HEK293 (cell line): ENCODE data around the gene IGF2R.

Source experiments
- CTCF ChIA-PET: fragments of 350-600 bp; formaldehyde crosslinking; extraction: SDS; loops from one replicate; lab custom pipeline; 2021; ENCODE audit warnings: antibody characterized with exemption; lab: Yijun Ruan, JAX
- POLR2A ChIA-PET: fragments of 300-600 bp; formaldehyde crosslinking; extraction: SDS; loops from one replicate; lab custom pipeline; 2020; ENCODE audit warnings: antibody characterized with exemption, inconsistent platforms; lab: Yijun Ruan, JAX
- H3K27ac ChIP-seq: fragments of 200-500 bp; sonication (Bioruptor generic); 2 replicates; pipeline ENCODE4 v1.5.1; 2014; ENCODE audit warnings: low read depth, low read length, control low read depth, inconsistent platforms; ENCODE audit errors: extremely low read depth
- H3K36me3 ChIP-seq, 2 experiments: fragments of 200-500 bp in 1 of 2; sonication (Bioruptor generic) in 1 of 2; 1 replicate in 1 of 2; 2 replicates in 1 of 2; pipeline ENCODE4 v1.5.1; 2014 to 2017; ENCODE audit warnings: inconsistent platforms in 2 of 2, low read length in 2 of 2; ENCODE audit not compliant: control insufficient read depth in 2 of 2, insufficient read depth in 1 of 2
- H3K4me1 ChIP-seq: fragments of 200-500 bp; sonication (Bioruptor generic); 2 replicates; pipeline ENCODE4 v1.5.1; 2014; ENCODE audit warnings: mild to moderate bottlenecking, low read length, inconsistent platforms; ENCODE audit not compliant: control insufficient read depth, insufficient read depth
- H3K4me3 ChIP-seq: 2 replicates; pipeline ENCODE4 v1.5.1; 2011; ENCODE audit warnings: low read depth, mild to moderate bottlenecking, control low read depth, low read length, moderate library complexity
- H3K9me3 ChIP-seq: fragments of 200-500 bp; sonication (Bioruptor generic); 2 replicates; pipeline ENCODE4 v1.5.1; 2014; ENCODE audit warnings: low read depth, low read length, inconsistent platforms; ENCODE audit not compliant: control insufficient read depth, insufficient read depth
- GLI4 ChIP-seq: fragments of 450-650 bp; formaldehyde crosslinking; IDR thresholded peaks from 2 replicates; pipeline ENCODE4 v1.5.1; 2016; ENCODE audit warnings: missing biosample characterization, missing genetic modification characterization
- IKZF3 ChIP-seq: fragments of 450-650 bp; IDR thresholded peaks from 2 replicates; pipeline ENCODE4 v1.5.0; 2018; ENCODE audit warnings: missing biosample characterization, mild to moderate bottlenecking, missing genetic modification characterization, moderate library complexity
- MEIS1 ChIP-seq: sonication (generic); formaldehyde crosslinking; IDR thresholded peaks from 2 replicates; pipeline ENCODE4 v1.8.1; 2022; ENCODE audit warnings: missing genetic modification reagents, mild to moderate bottlenecking, borderline replicate concordance
- PRDM2 ChIP-seq: fragments of 450-650 bp; formaldehyde crosslinking; IDR thresholded peaks from 2 replicates; pipeline ENCODE4 v1.5.1; 2016; ENCODE audit warnings: missing biosample characterization, missing genetic modification characterization, borderline replicate concordance
- PRDM4 ChIP-seq: fragments of 450-650 bp; formaldehyde crosslinking; IDR thresholded peaks from 2 replicates; pipeline ENCODE4 v1.5.1; 2017; ENCODE audit warnings: missing biosample characterization, missing genetic modification characterization
- SCRT1 ChIP-seq: fragments of 450-650 bp; formaldehyde crosslinking; IDR thresholded peaks from 2 replicates; pipeline ENCODE4 v1.5.1; 2016; ENCODE audit warnings: missing biosample characterization, missing genetic modification characterization, borderline replicate concordance
- TCF7L2 ChIP-seq: IDR thresholded peaks from 2 replicates; pipeline ENCODE4 v1.6.1; 2011; ENCODE audit warnings: low read depth, mild to moderate bottlenecking, inconsistent platforms, low read length, moderate library complexity, borderline replicate concordance
- ZBTB1 ChIP-seq: fragments of 450-650 bp; formaldehyde crosslinking; IDR thresholded peaks from 2 replicates; pipeline ENCODE4 v1.5.1; 2016; ENCODE audit warnings: missing biosample characterization, missing genetic modification characterization
- ZBTB21 ChIP-seq: fragments of 450-650 bp; formaldehyde crosslinking; IDR thresholded peaks from 2 replicates; pipeline ENCODE4 v1.5.1; 2017; ENCODE audit warnings: missing biosample characterization, missing genetic modification characterization
- ZBTB6 ChIP-seq: fragments of 450-650 bp; formaldehyde crosslinking; IDR thresholded peaks from 2 replicates; pipeline ENCODE4 v1.5.1; 2017; ENCODE audit warnings: missing biosample characterization, missing genetic modification characterization
- ZBTB7A ChIP-seq: fragments of 450-650 bp; formaldehyde crosslinking; IDR thresholded peaks from 2 replicates; pipeline ENCODE4 v1.5.1; 2016; ENCODE audit warnings: low read depth, missing biosample characterization, missing genetic modification characterization
- ZBTB8A ChIP-seq: fragments of 450-650 bp; formaldehyde crosslinking; IDR thresholded peaks from 2 replicates; pipeline ENCODE4 v1.5.1; 2016; ENCODE audit warnings: missing biosample characterization, missing genetic modification characterization
- ZNF274 ChIP-seq, 2 experiments: fragments of 200-500 bp in 1 of 2; fragments of 450-650 bp in 1 of 2; sonication (Bioruptor generic) in 1 of 2; formaldehyde crosslinking in 1 of 2; IDR thresholded peaks; 2 replicates each; pipeline versions ENCODE4 v1.5.1 to v1.6.1; 2014 to 2016; ENCODE audit warnings: borderline replicate concordance in 1 of 2, inconsistent platforms in 1 of 2, low read length in 1 of 2, missing biosample characterization in 1 of 2, missing genetic modification characterization in 1 of 2
- ZNF423 ChIP-seq: fragments of 450-650 bp; formaldehyde crosslinking; IDR thresholded peaks from 2 replicates; pipeline ENCODE4 v1.5.1; 2016; ENCODE audit warnings: missing biosample characterization, missing genetic modification characterization
- ZNF48 ChIP-seq: fragments of 450-650 bp; formaldehyde crosslinking; IDR thresholded peaks from 2 replicates; pipeline ENCODE4 v1.5.1; 2016; ENCODE audit warnings: missing biosample characterization, missing genetic modification characterization
- ZNF558 ChIP-seq: fragments of 450-650 bp; formaldehyde crosslinking; IDR thresholded peaks from 2 replicates; pipeline ENCODE4 v1.5.1; 2016; ENCODE audit warnings: missing biosample characterization, missing genetic modification characterization
- ZNF585B ChIP-seq: fragments of 450-650 bp; formaldehyde crosslinking; IDR thresholded peaks from 2 replicates; pipeline ENCODE4 v1.5.1; 2016; ENCODE audit warnings: missing biosample characterization, missing genetic modification characterization
- ZNF624 ChIP-seq: fragments of 450-650 bp; formaldehyde crosslinking; IDR thresholded peaks from 2 replicates; pipeline ENCODE4 v1.5.1; 2017; ENCODE audit warnings: missing biosample characterization, missing genetic modification characterization
- ZNF658 ChIP-seq: fragments of 450-650 bp; formaldehyde crosslinking; IDR thresholded peaks from 2 replicates; pipeline ENCODE4; 2016; ENCODE audit warnings: missing biosample characterization, missing genetic modification characterization
- TF ChIP-seq, protein P1 (sequence below): fragments of 450-650 bp; formaldehyde crosslinking; IDR thresholded peaks from 2 replicates; pipeline ENCODE4 v1.5.1; 2016; ENCODE audit warnings: missing biosample characterization, missing genetic modification characterization
- TF ChIP-seq, protein P2 (sequence below): fragments of 450-650 bp; formaldehyde crosslinking; IDR thresholded peaks from 2 replicates; pipeline ENCODE4 v1.5.1; 2016; ENCODE audit warnings: missing biosample characterization, missing genetic modification characterization, low read depth

Gene IGF2R

DNA sequence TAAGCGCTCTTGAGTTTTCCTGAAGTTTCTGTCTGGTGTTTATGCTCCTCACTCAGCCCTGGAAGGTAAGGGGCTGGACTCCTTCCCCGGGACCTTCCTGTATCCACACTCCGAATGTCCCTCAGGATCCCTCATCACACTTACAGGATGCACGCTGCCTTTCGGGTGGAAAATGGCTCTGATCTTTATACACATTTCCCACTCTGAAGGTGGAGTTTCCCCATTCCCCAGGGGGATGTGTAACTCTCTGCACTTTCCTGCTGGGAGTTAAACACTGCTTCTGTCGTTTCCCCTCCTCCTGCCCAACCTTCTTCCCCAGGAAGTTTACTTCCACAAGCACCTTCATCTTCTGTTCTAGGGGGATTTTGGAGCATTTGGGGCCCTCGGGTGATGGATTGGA, 17.1 kb upstream of the IGF2R start (continued):
- TF ChIP-seq PRDM2 (no peak), ZBTB8A (tag by site-specific recombination) (no peak), SCRT1 (no peak), ZNF48 (tag by site-specific recombination) (no peak)

DNA sequence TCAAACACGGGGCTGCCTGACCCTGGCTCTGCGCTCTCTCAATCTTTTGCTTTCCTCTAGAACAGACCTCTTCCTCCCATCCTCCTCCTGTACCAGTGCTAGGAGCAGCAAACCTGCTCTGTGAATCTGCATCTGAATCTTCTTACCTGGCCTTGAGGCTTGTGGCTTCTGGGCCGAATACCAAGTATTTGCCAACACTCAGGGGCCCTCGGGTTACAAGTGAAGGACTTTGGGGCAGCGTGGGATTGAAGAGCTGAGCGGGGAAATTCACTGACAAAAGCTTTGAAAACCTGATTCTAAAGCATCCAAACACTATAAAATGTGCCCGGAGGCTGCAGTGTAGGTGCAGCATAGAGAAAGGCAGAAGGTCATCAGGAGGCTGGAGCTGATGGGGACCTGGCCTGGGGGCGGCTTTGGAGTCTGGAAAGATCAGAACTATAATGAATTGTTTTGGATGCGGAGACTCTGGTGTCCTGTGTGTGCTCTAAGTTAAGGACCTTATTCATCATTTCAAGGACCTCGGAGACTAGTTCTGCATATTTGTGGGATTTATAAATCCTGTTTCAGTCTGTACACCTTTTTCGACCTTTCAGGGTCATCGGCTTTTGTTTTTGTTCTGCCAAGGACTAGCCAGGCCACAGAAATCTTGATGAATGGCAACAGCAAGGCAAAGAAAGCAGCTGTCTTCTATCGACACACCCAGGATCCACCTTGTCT, 16.4 kb upstream of the IGF2R start:
- Histone ChIP-seq H3K4me1 (no peaks in the 10 kb centered on the region), H3K36me3 (no peaks in the 10 kb centered on the region), H3K27ac (no peak overlapping the region), H3K4me3 (no peak overlapping the region), H3K9me3 (no peaks in the 10 kb centered on the region)
- TF ChIP-seq IKZF3 (tag by site-specific recombination) (no peak), ZNF558 (tag by site-specific recombination) (no peak), ZBTB7A (no peak), ZBTB1 (tag by site-specific recombination) (no peak), GLI4 (no peak), ZNF658 (tag by site-specific recombination) (no peak), ZBTB21 (no peak), ZNF585B (tag by site-specific recombination) (no peak), ZNF624 (tag by site-specific recombination) (no peak), TCF7L2 (no peak), PRDM4 (tag by site-specific recombination) (no peak), MEIS1 (CRISPR knock-in tag) (no peak), ZNF274 (IDR thresholded peaks at IDR 0.05; ENCODE audit: low read length) (no peak), ZNF274 (tag by site-specific recombination; IDR thresholded peaks at IDR 0.05; ENCODE audit: borderline replicate concordance) (no peak), ZBTB6 (tag by site-specific recombination) (no peak), ZNF423 (no peak)
- TF ChIP-seq, protein P1, sequence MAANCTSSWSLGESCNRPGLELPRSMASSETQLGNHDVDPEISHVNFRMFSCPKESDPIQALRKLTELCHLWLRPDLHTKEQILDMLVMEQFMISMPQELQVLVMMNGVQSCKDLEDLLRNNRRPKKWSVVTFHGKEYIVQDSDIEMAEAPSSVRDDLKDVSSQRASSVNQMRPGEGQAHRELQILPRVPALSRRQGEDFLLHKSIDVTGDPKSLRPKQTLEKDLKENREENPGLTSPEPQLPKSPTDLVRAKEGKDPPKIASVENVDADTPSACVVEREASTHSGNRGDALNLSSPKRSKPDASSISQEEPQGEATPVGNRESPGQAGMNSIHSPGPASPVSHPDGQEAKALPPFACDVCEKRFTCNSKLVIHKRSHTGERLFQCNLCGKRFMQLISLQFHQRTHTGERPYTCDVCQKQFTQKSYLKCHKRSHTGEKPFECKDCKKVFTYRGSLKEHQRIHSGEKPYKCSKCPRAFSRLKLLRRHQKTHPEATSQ (tag by site-specific recombination), result no peak
- TF ChIP-seq, protein P2, sequence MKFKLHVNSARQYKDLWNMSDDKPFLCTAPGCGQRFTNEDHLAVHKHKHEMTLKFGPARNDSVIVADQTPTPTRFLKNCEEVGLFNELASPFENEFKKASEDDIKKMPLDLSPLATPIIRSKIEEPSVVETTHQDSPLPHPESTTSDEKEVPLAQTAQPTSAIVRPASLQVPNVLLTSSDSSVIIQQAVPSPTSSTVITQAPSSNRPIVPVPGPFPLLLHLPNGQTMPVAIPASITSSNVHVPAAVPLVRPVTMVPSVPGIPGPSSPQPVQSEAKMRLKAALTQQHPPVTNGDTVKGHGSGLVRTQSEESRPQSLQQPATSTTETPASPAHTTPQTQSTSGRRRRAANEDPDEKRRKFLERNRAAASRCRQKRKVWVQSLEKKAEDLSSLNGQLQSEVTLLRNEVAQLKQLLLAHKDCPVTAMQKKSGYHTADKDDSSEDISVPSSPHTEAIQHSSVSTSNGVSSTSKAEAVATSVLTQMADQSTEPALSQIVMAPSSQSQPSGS (tag by site-specific recombination), result no peak
- ChIA-PET CTCF (interaction anchor here (0.7 to 1.1 kb wide), 3 partner anchors 15 to 1233 kb away, joined by 3 to 4 read pairs (median 3); no protein-coding TSS in a partner anchor), POLR2A (no interaction called here)
